Measurements from ENCODE around the gene FRMD8. TPM values are rescaled to one million over a fixed set of nuclear protein-coding genes. Genes with fewer than 3 reads are reported as not detected.

FRMD8 gene
- total RNA-seq, 1 experiment from 2014 or later, result 51.1 TPM

DNA sequence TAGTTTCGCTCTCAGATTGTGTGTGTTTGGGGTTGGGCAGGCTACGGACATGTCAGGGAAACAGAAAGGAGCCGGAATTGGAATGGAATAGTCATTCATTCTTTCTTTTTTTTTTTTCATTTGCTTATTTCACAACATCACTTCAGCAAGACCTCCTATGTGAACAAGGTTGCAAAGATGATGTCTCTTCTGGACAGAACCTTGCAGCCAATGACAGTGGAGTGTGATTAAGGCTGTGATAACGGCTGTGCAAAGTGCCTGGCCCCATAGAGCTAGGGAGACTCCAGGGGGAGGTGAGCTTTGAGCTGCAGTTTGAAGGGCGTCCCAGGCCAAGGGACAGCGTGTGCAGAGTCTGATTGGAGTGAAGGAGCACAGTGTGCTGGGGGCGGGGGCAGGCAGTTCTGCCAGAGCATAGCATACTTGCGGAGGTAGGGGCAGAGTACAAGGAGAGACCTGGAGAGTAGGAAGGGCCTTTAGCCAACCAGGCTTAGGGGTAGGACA lies 28.5 kb upstream of the FRMD8 start:
- no peak overlapping the region for H3K4me3 ChIP-seq (ENCODE audit: low read depth, low read length, poor library complexity, severe bottlenecking)
- DNase-seq (ENCODE audit: low spot score), result no peak
- H3K27ac ChIP-seq (ENCODE audit: low read depth, low read length, poor library complexity, severe bottlenecking), result no peak overlapping the region
- H3K4me1 ChIP-seq (ENCODE audit: insufficient read depth, low read length, poor library complexity, severe bottlenecking), result no peaks in the 10 kb centered on the region
- CTCF ChIA-PET, result no interaction called here
- no TSS peak for BruUV-seq (replicated peaks)
- intact Hi-C loops (cut with micrococcal nuclease; ENCODE audit: unreplicated experiment), result no loop called here
- POLR2A ChIA-PET (ENCODE audit: low non-redundant PET), result no interaction called here
- H3K36me3 ChIP-seq (ENCODE audit: insufficient read depth, low read length, poor library complexity, severe bottlenecking), result peaks cover 4% of the 10 kb centered on the region
- no peaks in the 10 kb centered on the region for H3K9me3 ChIP-seq (ENCODE audit: low read depth, low read length, poor library complexity, severe bottlenecking)
- H3K27me3 ChIP-seq (replicated peaks; ENCODE audit: insufficient read depth, low read depth, low read length, poor library complexity), result no peaks in the 10 kb centered on the region
- TF ChIP-seq, protein P1, sequence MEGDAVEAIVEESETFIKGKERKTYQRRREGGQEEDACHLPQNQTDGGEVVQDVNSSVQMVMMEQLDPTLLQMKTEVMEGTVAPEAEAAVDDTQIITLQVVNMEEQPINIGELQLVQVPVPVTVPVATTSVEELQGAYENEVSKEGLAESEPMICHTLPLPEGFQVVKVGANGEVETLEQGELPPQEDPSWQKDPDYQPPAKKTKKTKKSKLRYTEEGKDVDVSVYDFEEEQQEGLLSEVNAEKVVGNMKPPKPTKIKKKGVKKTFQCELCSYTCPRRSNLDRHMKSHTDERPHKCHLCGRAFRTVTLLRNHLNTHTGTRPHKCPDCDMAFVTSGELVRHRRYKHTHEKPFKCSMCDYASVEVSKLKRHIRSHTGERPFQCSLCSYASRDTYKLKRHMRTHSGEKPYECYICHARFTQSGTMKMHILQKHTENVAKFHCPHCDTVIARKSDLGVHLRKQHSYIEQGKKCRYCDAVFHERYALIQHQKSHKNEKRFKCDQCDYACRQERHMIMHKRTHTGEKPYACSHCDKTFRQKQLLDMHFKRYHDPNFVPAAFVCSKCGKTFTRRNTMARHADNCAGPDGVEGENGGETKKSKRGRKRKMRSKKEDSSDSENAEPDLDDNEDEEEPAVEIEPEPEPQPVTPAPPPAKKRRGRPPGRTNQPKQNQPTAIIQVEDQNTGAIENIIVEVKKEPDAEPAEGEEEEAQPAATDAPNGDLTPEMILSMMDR (conservative IDR thresholded peaks at IDR 0.05; ENCODE audit: low read depth, low read length), result no peak
- TF ChIP-seq EZH2 (IDR thresholded peaks at IDR 0.05; ENCODE audit: borderline replicate concordance, low read depth, low read length, poor library complexity, severe bottlenecking), result no peak

DNA sequence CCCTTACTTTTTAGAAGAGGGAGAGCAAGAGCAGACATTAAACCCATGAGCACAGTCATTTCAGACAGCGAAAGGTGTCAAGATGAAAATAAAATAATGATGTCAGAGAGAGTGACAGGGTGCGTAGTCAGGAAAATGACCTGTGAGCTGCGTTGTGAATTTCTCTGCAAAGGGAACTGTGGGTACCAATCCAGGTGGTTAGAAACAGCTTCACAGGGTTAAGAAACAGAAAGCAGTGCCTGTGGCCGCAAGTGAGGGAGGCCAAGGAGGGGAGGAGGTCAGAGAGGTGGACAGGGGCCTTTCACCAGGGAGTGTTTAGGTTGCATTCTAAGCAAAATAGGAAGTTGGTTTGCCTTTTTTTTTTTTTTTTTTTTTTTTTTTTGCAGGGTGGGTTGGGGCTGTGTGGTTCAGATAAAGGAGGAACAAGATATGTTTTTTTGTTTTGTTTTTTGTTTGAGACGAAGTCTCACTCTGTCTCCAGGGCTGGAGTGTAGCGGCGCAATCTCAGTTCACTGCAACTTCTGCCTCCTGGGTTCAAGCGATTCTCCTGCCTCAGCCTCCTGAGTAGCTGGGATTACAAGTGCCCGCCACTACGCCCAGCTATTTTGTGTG lies 24.0 kb upstream of the FRMD8 start:
- intact Hi-C loops (cut with micrococcal nuclease; ENCODE audit: unreplicated experiment), result no loop called here
- no TSS peak for BruUV-seq (replicated peaks)
- CTCF ChIA-PET, result interaction anchor here (0.6 to 1.2 kb wide), 2 partner anchors 15 to 54 kb away, joined by 3 to 4 read pairs; no protein-coding TSS in a partner anchor

DNA sequence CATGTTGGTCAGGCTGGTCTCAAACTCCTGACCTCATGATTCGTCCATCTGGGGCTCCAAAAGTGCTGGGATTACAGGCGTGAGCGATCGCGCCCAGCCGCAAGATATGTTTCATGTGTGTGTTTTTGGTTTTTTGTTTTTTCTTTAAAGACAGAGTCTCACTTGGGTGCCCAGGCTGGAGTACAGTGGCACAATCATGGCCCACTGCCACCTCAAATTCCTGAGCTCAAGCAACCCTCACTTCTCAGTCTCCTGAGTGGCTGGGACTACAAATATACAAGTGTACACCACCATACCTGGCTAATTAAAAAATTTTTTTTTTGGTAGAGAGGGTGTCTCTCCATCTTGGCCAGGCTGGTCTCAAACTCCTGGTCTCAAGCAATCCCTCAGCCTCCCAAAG lies 23.5 kb upstream of the FRMD8 start:
- H3K9me3 ChIP-seq (ENCODE audit: low read depth, low read length, poor library complexity, severe bottlenecking), result no peaks in the 10 kb centered on the region
- ChIA-PET POLR2A (ENCODE audit: low non-redundant PET) (no interaction called here), CTCF (interaction anchor here (0.6 kb wide), 1 partner anchor 15 kb away, joined by 4 read pairs; no protein-coding TSS in a partner anchor)
- no TSS peak for BruUV-seq (replicated peaks)
- intact Hi-C loops (cut with micrococcal nuclease; ENCODE audit: unreplicated experiment), result no loop called here
- no peak overlapping the region for H3K27ac ChIP-seq (ENCODE audit: low read depth, low read length, poor library complexity, severe bottlenecking)
- no peak overlapping the region for H3K4me3 ChIP-seq (ENCODE audit: low read depth, low read length, poor library complexity, severe bottlenecking)
- DNase-seq (ENCODE audit: low spot score), result no peak
- no peaks in the 10 kb centered on the region for H3K36me3 ChIP-seq (ENCODE audit: insufficient read depth, low read length, poor library complexity, severe bottlenecking)
- H3K4me1 ChIP-seq (ENCODE audit: insufficient read depth, low read length, poor library complexity, severe bottlenecking), result no peaks in the 10 kb centered on the region
- H3K27me3 ChIP-seq (replicated peaks; ENCODE audit: insufficient read depth, low read depth, low read length, poor library complexity), result no peaks in the 10 kb centered on the region
- TF ChIP-seq EZH2 (IDR thresholded peaks at IDR 0.05; ENCODE audit: borderline replicate concordance, low read depth, low read length, poor library complexity, severe bottlenecking), result no peak

More for the DNA sequence above, 24.0 kb upstream of the FRMD8 start:
- no peaks in the 10 kb centered on the region for H3K36me3 ChIP-seq (ENCODE audit: insufficient read depth, low read length, poor library complexity, severe bottlenecking)
- H3K4me1 ChIP-seq (ENCODE audit: insufficient read depth, low read length, poor library complexity, severe bottlenecking), result no peaks in the 10 kb centered on the region
- POLR2A ChIA-PET (ENCODE audit: low non-redundant PET), result no interaction called here
- no peaks in the 10 kb centered on the region for H3K9me3 ChIP-seq (ENCODE audit: low read depth, low read length, poor library complexity, severe bottlenecking)
- no peaks in the 10 kb centered on the region for H3K27me3 ChIP-seq (replicated peaks; ENCODE audit: insufficient read depth, low read depth, low read length, poor library complexity)
- TF ChIP-seq, protein P1 (conservative IDR thresholded peaks at IDR 0.05; ENCODE audit: low read depth, low read length), result no peak
- TF ChIP-seq EZH2 (IDR thresholded peaks at IDR 0.05; ENCODE audit: borderline replicate concordance, low read depth, low read length, poor library complexity, severe bottlenecking), result no peak
- H3K4me3 ChIP-seq (ENCODE audit: low read depth, low read length, poor library complexity, severe bottlenecking), result no peak overlapping the region
- H3K27ac ChIP-seq (ENCODE audit: low read depth, low read length, poor library complexity, severe bottlenecking), result no peak overlapping the region
- DNase-seq (ENCODE audit: low spot score), result no peak

DNA sequence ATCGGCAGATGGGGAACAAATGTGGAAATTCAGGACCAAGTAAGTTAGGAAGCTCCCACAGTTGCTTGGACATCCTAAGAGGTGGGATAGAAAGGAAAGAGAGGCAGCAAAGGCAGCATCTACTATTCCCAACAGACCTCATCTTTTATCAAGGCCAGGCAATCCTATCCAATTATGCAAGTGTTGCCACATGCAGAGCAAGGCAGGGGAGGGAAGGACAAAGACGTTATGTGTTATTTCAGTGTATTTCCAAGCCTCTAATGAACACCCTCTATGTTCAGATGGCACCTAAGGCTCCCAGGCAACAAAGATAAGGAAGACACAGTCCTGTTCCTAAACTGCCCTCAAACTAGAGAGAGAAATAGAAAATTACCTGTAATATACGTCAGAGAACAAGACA lies 22.7 kb upstream of the FRMD8 start:
- no peaks in the 10 kb centered on the region for H3K9me3 ChIP-seq (ENCODE audit: low read depth, low read length, poor library complexity, severe bottlenecking)
- POLR2A ChIA-PET (ENCODE audit: low non-redundant PET), result no interaction called here
- TF ChIP-seq EZH2 (IDR thresholded peaks at IDR 0.05; ENCODE audit: borderline replicate concordance, low read depth, low read length, poor library complexity, severe bottlenecking), result no peak
- TF ChIP-seq, protein P1 (conservative IDR thresholded peaks at IDR 0.05; ENCODE audit: low read depth, low read length), result no peak
- no peaks in the 10 kb centered on the region for H3K27me3 ChIP-seq (replicated peaks; ENCODE audit: insufficient read depth, low read depth, low read length, poor library complexity)
- CTCF ChIA-PET, result no interaction called here
- DNase-seq (ENCODE audit: low spot score), result peak; percentile 40
- H3K27ac ChIP-seq (ENCODE audit: low read depth, low read length, poor library complexity, severe bottlenecking), result no peak overlapping the region
- no peak overlapping the region for H3K4me3 ChIP-seq (ENCODE audit: low read depth, low read length, poor library complexity, severe bottlenecking)
- no TSS peak for BruUV-seq (replicated peaks)
- no peaks in the 10 kb centered on the region for H3K4me1 ChIP-seq (ENCODE audit: insufficient read depth, low read length, poor library complexity, severe bottlenecking)
- no peaks in the 10 kb centered on the region for H3K36me3 ChIP-seq (ENCODE audit: insufficient read depth, low read length, poor library complexity, severe bottlenecking)
- intact Hi-C loops (cut with micrococcal nuclease; ENCODE audit: unreplicated experiment), result no loop called here

Data from A673 (cell line).